ENCODE measurements around the gene ATP8A1. TPM values are rescaled to one million over a fixed set of nuclear protein-coding genes. Genes with fewer than 3 reads are reported as not detected.

The ATP8A1 gene
- total RNA-seq, 2 experiments from 2014 or later = 80.0 to 141 TPM

GRCh38 chr4:42490015-42490414 lies 166.9 kb downstream of the ATP8A1 start:
- ChIA-PET POLR2A (interaction anchor here (0.6 to 1.6 kb wide), 5 partner anchors 9 to 360 kb away, joined by 3 to 5 read pairs (median 3); no protein-coding TSS in a partner anchor), CTCF (ENCODE audit: unreplicated experiment) (no interaction called here)
- BruUV-seq (replicated peaks) = no TSS peak
- Histone ChIP-seq H3K4me3 (ENCODE audit: low read depth, low read length, poor library complexity, severe bottlenecking) (no peak overlapping the region), H2AFZ (ENCODE audit: low read length) (no peak overlapping the region), H4K20me1 (ENCODE audit: insufficient read depth, low read length) (no peaks in the 10 kb centered on the region), H3K9me3 (ENCODE audit: low read length) (no peaks in the 10 kb centered on the region), H3K79me2 (ENCODE audit: insufficient read depth, low read depth, low read length) (no peaks in the 10 kb centered on the region), H3K4me2 (ENCODE audit: low read length) (no peak overlapping the region), H3K4me1 (ENCODE audit: insufficient read depth, low read length, poor library complexity, severe bottlenecking) (peaks cover 19% of the 10 kb centered on the region), H3K9me2 (ENCODE audit: insufficient read depth, low read length) (no peaks in the 10 kb centered on the region), H3K27ac (ENCODE audit: low read depth, low read length, poor library complexity, severe bottlenecking) (no peak overlapping the region), H3K36me3 (ENCODE audit: insufficient read depth, low read length) (peaks cover 86% of the 10 kb centered on the region)
- intact Hi-C loops (cut with micrococcal nuclease; ENCODE audit: unreplicated experiment) = no loop called here
- TF ChIP-seq CTCF (conservative IDR thresholded peaks at IDR 0.05; ENCODE audit: low read length) (no peak), EZH2phosphoT487 (IDR thresholded peaks at IDR 0.05; ENCODE audit: borderline replicate concordance, low read depth, low read length) (no peak)
- DNase-seq (ENCODE audit: low spot score) = no peak

GRCh38 chr4:42489095-42489494 lies 167.8 kb downstream of the ATP8A1 start:
- Histone ChIP-seq H3K9me3 (ENCODE audit: low read length) (no peaks in the 10 kb centered on the region), H3K4me1 (ENCODE audit: insufficient read depth, low read length, poor library complexity, severe bottlenecking) (peaks cover 19% of the 10 kb centered on the region), H3K9me2 (ENCODE audit: insufficient read depth, low read length) (no peaks in the 10 kb centered on the region), H3K36me3 (ENCODE audit: insufficient read depth, low read length) (peaks cover 84% of the 10 kb centered on the region), H3K79me2 (ENCODE audit: insufficient read depth, low read depth, low read length) (no peaks in the 10 kb centered on the region), H3K4me2 (ENCODE audit: low read length) (no peak overlapping the region), H2AFZ (ENCODE audit: low read length) (no peak overlapping the region), H3K4me3 (ENCODE audit: low read depth, low read length, poor library complexity, severe bottlenecking) (no peak overlapping the region), H3K27ac (ENCODE audit: low read depth, low read length, poor library complexity, severe bottlenecking) (no peak overlapping the region), H4K20me1 (ENCODE audit: insufficient read depth, low read length) (no peaks in the 10 kb centered on the region)
- ChIA-PET POLR2A (interaction anchor here (0.6 to 1.6 kb wide), 3 partner anchors 8 to 30 kb away, joined by 3 to 5 read pairs (median 3); no protein-coding TSS in a partner anchor), CTCF (ENCODE audit: unreplicated experiment) (no interaction called here)
- no peak for DNase-seq (ENCODE audit: low spot score)
- intact Hi-C loops (cut with micrococcal nuclease; ENCODE audit: unreplicated experiment) = no loop called here
- BruUV-seq (replicated peaks) = no TSS peak
- no peak for TF ChIP-seq EZH2phosphoT487 (IDR thresholded peaks at IDR 0.05; ENCODE audit: borderline replicate concordance, low read depth, low read length)
- no peak for TF ChIP-seq CTCF (conservative IDR thresholded peaks at IDR 0.05; ENCODE audit: low read length)

- Histone ChIP-seq H4K20me1 (ENCODE audit: insufficient read depth, low read length) (no peaks in the 10 kb centered on the region), H3K4me2 (ENCODE audit: low read length) (no peak overlapping the region), H3K79me2 (ENCODE audit: insufficient read depth, low read depth, low read length) (no peaks in the 10 kb centered on the region), H3K36me3 (ENCODE audit: insufficient read depth, low read length) (peaks cover 86% of the 10 kb centered on the region), H3K4me1 (ENCODE audit: insufficient read depth, low read length, poor library complexity, severe bottlenecking) (peaks cover 19% of the 10 kb centered on the region), H3K9me3 (ENCODE audit: low read length) (no peaks in the 10 kb centered on the region), H3K9me2 (ENCODE audit: insufficient read depth, low read length) (no peaks in the 10 kb centered on the region), H3K4me3 (ENCODE audit: low read depth, low read length, poor library complexity, severe bottlenecking) (no peak overlapping the region), H2AFZ (ENCODE audit: low read length) (no peak overlapping the region), H3K27ac (ENCODE audit: low read depth, low read length, poor library complexity, severe bottlenecking) (no peak overlapping the region)
- POLR2A ChIA-PET = no interaction called here
- no peak for DNase-seq (ENCODE audit: low spot score)
- no peak for TF ChIP-seq CTCF (conservative IDR thresholded peaks at IDR 0.05; ENCODE audit: low read length)
- no peak for TF ChIP-seq EZH2phosphoT487 (IDR thresholded peaks at IDR 0.05; ENCODE audit: borderline replicate concordance, low read depth, low read length)
- intact Hi-C loops (cut with micrococcal nuclease; ENCODE audit: unreplicated experiment) = no loop called here
- CTCF ChIA-PET (ENCODE audit: unreplicated experiment) = no interaction called here
- no TSS peak for BruUV-seq (replicated peaks)
Observed at GRCh38 chr4:42488554-42488953, 168.4 kb downstream of the ATP8A1 start.
